ENCODE results near the gene SULT4A1. TPM values are rescaled to one million over a fixed set of nuclear protein-coding genes. Genes with fewer than 3 reads are reported as not detected.

SULT4A1 gene
- total and polyA plus RNA-seq, 4 donors, result 0.08 to 0.37 TPM; not detected in 2

DNA sequence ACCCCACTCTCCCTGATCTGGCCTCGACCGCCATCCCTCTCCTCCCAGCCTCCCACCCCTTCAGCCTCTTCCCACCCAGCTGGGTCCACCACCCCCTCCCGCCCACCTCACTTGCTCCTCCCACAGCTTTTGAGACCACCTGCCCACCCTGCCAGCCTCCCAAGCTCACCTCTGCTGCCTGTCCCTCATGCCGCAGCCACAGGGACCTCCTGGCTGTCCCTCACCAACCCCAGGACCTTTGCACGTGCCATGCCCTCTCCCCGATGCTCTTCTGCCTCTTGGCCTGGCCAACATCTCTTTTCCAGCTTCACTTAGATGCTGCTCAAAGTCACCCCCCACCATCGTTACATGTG is 23.0 kb upstream of the SULT4A1 start:
- Histone ChIP-seq H3K9me3 (ENCODE audit: control insufficient read depth in 4 of 4, low read length in 3 of 4) (no peaks in the 10 kb centered on the region), H3K27ac (ENCODE audit: low read depth in 1 of 2, low read length in 2 of 2) (no peak overlapping the region), H3K9ac (ENCODE audit: low read depth in 1 of 2, low read length in 2 of 2) (no peak overlapping the region), H3K4me1 (ENCODE audit: control insufficient read depth in 4 of 4, insufficient read depth in 4 of 4, low read length in 3 of 4) (peaks cover 0 to 6% (median 2%) of the 10 kb centered on the region in 4 donors), H3K27me3 (ENCODE audit: control insufficient read depth in 4 of 4, insufficient read depth in 4 of 4, low read length in 3 of 4) (no peaks in the 10 kb centered on the region), H3K36me3 (ENCODE audit: control insufficient read depth in 4 of 4, insufficient read depth in 3 of 4, low read depth in 1 of 4, low read length in 3 of 4) (no peaks in the 10 kb centered on the region), H3K4me3 (ENCODE audit: low read depth in 1 of 3, low read length in 3 of 3) (no peak overlapping the region)
- 70% methylated on average over 7 of the region's 7 CpGs for WGBS
- no peak for TF ChIP-seq HNF4G (IDR thresholded peaks at IDR 0.05)
- no peak for TF ChIP-seq HNF4A (conservative IDR thresholded peaks at IDR 0.05)
- no peak for TF ChIP-seq EGR1 (IDR thresholded peaks at IDR 0.05; ENCODE audit: low read depth in 2 of 2)
- TF ChIP-seq, protein P1, sequence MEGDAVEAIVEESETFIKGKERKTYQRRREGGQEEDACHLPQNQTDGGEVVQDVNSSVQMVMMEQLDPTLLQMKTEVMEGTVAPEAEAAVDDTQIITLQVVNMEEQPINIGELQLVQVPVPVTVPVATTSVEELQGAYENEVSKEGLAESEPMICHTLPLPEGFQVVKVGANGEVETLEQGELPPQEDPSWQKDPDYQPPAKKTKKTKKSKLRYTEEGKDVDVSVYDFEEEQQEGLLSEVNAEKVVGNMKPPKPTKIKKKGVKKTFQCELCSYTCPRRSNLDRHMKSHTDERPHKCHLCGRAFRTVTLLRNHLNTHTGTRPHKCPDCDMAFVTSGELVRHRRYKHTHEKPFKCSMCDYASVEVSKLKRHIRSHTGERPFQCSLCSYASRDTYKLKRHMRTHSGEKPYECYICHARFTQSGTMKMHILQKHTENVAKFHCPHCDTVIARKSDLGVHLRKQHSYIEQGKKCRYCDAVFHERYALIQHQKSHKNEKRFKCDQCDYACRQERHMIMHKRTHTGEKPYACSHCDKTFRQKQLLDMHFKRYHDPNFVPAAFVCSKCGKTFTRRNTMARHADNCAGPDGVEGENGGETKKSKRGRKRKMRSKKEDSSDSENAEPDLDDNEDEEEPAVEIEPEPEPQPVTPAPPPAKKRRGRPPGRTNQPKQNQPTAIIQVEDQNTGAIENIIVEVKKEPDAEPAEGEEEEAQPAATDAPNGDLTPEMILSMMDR (IDR thresholded peaks at IDR 0.05; ENCODE audit: low read depth, low read length, missing input control), result no peak
- no peak for TF ChIP-seq TAF1 (conservative IDR thresholded peaks at IDR 0.05)
- no peak for TF ChIP-seq RXRA (IDR thresholded peaks at IDR 0.05)
- TF ChIP-seq JUND (IDR thresholded peaks at IDR 0.05), result no peak
- TF ChIP-seq, protein P2, sequence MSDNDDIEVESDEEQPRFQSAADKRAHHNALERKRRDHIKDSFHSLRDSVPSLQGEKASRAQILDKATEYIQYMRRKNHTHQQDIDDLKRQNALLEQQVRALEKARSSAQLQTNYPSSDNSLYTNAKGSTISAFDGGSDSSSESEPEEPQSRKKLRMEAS (IDR thresholded peaks at IDR 0.05), result no peak
- no peak for DNase-seq (ENCODE audit: low spot score)

DNA sequence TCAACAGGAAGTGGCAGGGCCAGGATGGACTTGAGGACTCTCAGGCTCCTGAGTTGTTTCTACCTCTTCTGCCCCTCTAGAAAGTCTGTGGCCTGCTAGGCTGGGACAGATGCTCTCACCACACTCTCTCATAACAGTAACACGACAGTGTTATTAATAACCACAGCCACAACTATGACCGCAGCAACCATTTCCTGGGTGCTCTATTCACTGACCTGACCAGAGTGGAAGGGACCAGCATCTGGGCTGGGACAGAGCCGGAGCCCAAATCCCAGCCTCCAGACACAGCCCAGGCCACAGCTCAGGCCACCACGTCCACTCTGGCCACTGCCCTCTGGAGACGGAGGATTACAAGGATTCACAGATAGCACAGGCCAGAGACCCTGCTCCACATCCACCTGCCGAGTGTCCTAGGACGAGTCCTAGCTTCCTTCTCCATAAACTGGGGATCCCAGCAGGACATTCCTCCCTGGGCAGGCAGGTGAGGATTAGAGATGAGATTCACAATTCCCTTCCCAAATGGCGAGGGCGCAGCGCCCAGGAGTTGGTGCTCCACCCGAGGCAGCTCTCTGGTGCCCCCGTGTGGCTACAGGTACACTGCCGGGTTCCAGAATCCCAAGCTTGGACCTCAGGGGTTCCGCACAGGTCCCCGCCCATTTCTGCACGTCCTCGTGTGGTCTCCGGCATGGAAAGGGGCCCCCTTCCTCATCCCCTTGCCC is 22.4 kb upstream of the SULT4A1 start:
- 29% methylated on average over 18 of the region's 18 CpGs for WGBS
- H3K9me3 ChIP-seq (ENCODE audit: control insufficient read depth in 4 of 4, low read length in 3 of 4), result no peaks in the 10 kb centered on the region
- no peak overlapping the region for H3K4me3 ChIP-seq (ENCODE audit: low read depth in 1 of 3, low read length in 3 of 3)
- H3K27me3 ChIP-seq (ENCODE audit: control insufficient read depth in 4 of 4, insufficient read depth in 4 of 4, low read length in 3 of 4), result no peaks in the 10 kb centered on the region
- H3K9ac ChIP-seq (ENCODE audit: low read depth in 1 of 2, low read length in 2 of 2), result no peak overlapping the region
- H3K4me1 ChIP-seq (ENCODE audit: control insufficient read depth in 4 of 4, insufficient read depth in 4 of 4, low read length in 3 of 4), result peaks cover 0 to 6% (median 2%) of the 10 kb centered on the region in 4 donors
- H3K36me3 ChIP-seq (ENCODE audit: control insufficient read depth in 4 of 4, insufficient read depth in 3 of 4, low read depth in 1 of 4, low read length in 3 of 4), result no peaks in the 10 kb centered on the region
- peak; percentile 81 for DNase-seq (ENCODE audit: low spot score)
- H3K27ac ChIP-seq (ENCODE audit: low read depth in 1 of 2, low read length in 2 of 2), result no peak overlapping the region
- TF ChIP-seq GABPA (IDR thresholded peaks at IDR 0.05 in 1 of 2, conservative IDR thresholded peaks at IDR 0.05 in 1 of 2) (no peak), RAD21 (IDR thresholded peaks at IDR 0.05) (peak; percentile 65 to 76)
- TF ChIP-seq, protein P1 (IDR thresholded peaks at IDR 0.05; ENCODE audit: low read depth, low read length, missing input control), result peak; percentile 64

DNA sequence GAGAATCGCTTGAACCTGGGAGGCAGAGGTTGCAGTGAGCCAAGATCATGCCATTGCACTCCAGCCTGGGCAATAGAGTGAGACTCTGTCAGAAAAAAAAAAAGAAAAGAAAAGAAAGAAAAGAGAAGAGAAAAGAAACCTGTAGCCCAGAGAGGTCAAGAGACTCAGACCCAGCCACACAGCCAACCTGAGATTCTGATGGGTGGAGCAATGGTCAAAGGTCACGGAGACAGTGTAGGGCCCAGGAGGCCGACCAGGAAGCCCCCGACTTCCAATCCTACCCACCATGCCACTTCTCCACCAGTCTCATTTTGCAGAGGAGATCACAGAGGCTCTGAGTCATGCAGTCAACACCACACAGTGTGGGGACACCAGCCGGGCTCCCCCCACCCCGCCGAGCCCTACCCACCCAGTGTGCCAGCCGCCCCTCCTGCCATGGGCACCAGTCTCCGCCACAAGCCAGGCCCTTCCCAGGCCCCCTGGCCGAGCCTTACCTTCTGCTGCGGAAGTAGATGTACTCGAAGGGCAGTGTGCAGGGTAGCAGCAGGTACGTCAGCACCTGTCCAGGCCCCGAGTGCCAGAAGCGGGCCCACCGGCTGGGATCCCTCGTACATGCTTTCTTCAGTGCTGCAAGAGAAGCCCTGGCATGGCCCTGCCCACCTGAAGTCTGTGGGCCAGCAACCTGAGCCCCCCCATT is 21.6 kb upstream of the SULT4A1 start:
- H3K27ac ChIP-seq (ENCODE audit: low read depth in 1 of 2, low read length in 2 of 2), result no peak overlapping the region
- WGBS, result 86% methylated on average over 17 of the region's 17 CpGs
- no peaks in the 10 kb centered on the region for H3K9me3 ChIP-seq (ENCODE audit: control insufficient read depth in 4 of 4, low read length in 3 of 4)
- H3K9ac ChIP-seq (ENCODE audit: low read depth in 1 of 2, low read length in 2 of 2), result no peak overlapping the region
- no peak overlapping the region for H3K4me3 ChIP-seq (ENCODE audit: low read depth in 1 of 3, low read length in 3 of 3)
- H3K4me1 ChIP-seq (ENCODE audit: control insufficient read depth in 4 of 4, insufficient read depth in 4 of 4, low read length in 3 of 4), result peaks cover 0 to 6% (median 2%) of the 10 kb centered on the region in 4 donors
- H3K36me3 ChIP-seq (ENCODE audit: control insufficient read depth in 4 of 4, insufficient read depth in 3 of 4, low read depth in 1 of 4, low read length in 3 of 4), result no peaks in the 10 kb centered on the region
- H3K27me3 ChIP-seq (ENCODE audit: control insufficient read depth in 4 of 4, insufficient read depth in 4 of 4, low read length in 3 of 4), result no peaks in the 10 kb centered on the region
- no peak for DNase-seq (ENCODE audit: low spot score)
- TF ChIP-seq, protein P2 (IDR thresholded peaks at IDR 0.05), result no peak
- TF ChIP-seq YY1 (IDR thresholded peaks at IDR 0.05) (no peak), RAD21 (IDR thresholded peaks at IDR 0.05) (no peak), JUND (IDR thresholded peaks at IDR 0.05) (no peak), FOXA2 (IDR thresholded peaks at IDR 0.05) (no peak)
- TF ChIP-seq, protein P3, sequence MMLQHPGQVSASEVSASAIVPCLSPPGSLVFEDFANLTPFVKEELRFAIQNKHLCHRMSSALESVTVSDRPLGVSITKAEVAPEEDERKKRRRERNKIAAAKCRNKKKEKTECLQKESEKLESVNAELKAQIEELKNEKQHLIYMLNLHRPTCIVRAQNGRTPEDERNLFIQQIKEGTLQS (IDR thresholded peaks at IDR 0.05), result no peak
- TF ChIP-seq, protein P4, sequence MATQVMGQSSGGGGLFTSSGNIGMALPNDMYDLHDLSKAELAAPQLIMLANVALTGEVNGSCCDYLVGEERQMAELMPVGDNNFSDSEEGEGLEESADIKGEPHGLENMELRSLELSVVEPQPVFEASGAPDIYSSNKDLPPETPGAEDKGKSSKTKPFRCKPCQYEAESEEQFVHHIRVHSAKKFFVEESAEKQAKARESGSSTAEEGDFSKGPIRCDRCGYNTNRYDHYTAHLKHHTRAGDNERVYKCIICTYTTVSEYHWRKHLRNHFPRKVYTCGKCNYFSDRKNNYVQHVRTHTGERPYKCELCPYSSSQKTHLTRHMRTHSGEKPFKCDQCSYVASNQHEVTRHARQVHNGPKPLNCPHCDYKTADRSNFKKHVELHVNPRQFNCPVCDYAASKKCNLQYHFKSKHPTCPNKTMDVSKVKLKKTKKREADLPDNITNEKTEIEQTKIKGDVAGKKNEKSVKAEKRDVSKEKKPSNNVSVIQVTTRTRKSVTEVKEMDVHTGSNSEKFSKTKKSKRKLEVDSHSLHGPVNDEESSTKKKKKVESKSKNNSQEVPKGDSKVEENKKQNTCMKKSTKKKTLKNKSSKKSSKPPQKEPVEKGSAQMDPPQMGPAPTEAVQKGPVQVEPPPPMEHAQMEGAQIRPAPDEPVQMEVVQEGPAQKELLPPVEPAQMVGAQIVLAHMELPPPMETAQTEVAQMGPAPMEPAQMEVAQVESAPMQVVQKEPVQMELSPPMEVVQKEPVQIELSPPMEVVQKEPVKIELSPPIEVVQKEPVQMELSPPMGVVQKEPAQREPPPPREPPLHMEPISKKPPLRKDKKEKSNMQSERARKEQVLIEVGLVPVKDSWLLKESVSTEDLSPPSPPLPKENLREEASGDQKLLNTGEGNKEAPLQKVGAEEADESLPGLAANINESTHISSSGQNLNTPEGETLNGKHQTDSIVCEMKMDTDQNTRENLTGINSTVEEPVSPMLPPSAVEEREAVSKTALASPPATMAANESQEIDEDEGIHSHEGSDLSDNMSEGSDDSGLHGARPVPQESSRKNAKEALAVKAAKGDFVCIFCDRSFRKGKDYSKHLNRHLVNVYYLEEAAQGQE (IDR thresholded peaks at IDR 0.05), result no peak
- TF ChIP-seq, protein P1 (IDR thresholded peaks at IDR 0.05; ENCODE audit: low read depth, low read length, missing input control), result no peak

All from liver (tissue), 9 donors.